K562 (cell line): Measurements from ENCODE around the gene ZNF628. TPM values are rescaled to one million over a fixed set of nuclear protein-coding genes. Genes with fewer than 3 reads are reported as not detected.

Source experiments
- ARID1B ChIP-seq: fragments of 450-650 bp; IDR thresholded peaks from 2 replicates; pipeline ENCODE4 v1.6.1; 2016; ENCODE audit warnings: antibody characterized with exemption, mild to moderate bottlenecking, inconsistent platforms
- ATF1 ChIP-seq, 2 experiments: fragments of 450-650 bp in 1 of 2; IDR thresholded peaks; 2 replicates each; pipeline ENCODE4 v1.6.1; 2016; ENCODE audit warnings: missing compliant biosample characterization in 1 of 2, missing genetic modification characterization in 1 of 2
- BCL6 ChIP-seq: fragments of 250-450 bp; sonication (Bioruptor Pico); IDR thresholded peaks from 2 replicates; pipeline ENCODE4 v1.4.0; 2020
- CCNT2 ChIP-seq: IDR thresholded peaks from 2 replicates; pipeline ENCODE4 v1.6.1; 2011; ENCODE audit warnings: borderline replicate concordance, low read depth, mild to moderate bottlenecking, moderate library complexity, mixed read lengths, low read length; ENCODE audit not compliant: insufficient read length; ENCODE audit errors: extremely low read depth
- CREM ChIP-seq: IDR thresholded peaks from 2 replicates; pipeline ENCODE4 v1.6.1; 2014; ENCODE audit warnings: antibody characterized with exemption, low read depth
- DMBX1 ChIP-seq: fragments of 250-450 bp; sonication (Bioruptor Pico); IDR thresholded peaks from 2 replicates; pipeline ENCODE4 v1.8.0; 2022; ENCODE audit warnings: inconsistent platforms, mild to moderate bottlenecking, moderate library complexity, borderline replicate concordance
- DPF2 ChIP-seq: fragments of 450-650 bp; IDR thresholded peaks from 2 replicates; pipeline ENCODE4 v1.6.1; 2016
- FOXK1 ChIP-seq: sonication (generic); formaldehyde crosslinking; IDR thresholded peaks from 2 replicates; pipeline ENCODE4 v1.8.0; 2022; ENCODE audit warnings: missing genetic modification reagents, mild to moderate bottlenecking, borderline replicate concordance
- GATA2 ChIP-seq: sonication (generic); formaldehyde crosslinking; IDR thresholded peaks from 2 replicates; pipeline ENCODE4 v1.4.0; 2020; ENCODE audit warnings: mild to moderate bottlenecking, missing genetic modification reagents
- GTF2E2 ChIP-seq: fragments of 200-800 bp; sonication (Bioruptor generic); IDR thresholded peaks from 2 replicates; pipeline ENCODE4 v1.6.1; 2016; ENCODE audit warnings: missing genetic modification characterization, missing compliant biosample characterization
- HDAC1 ChIP-seq, 2 experiments: fragments of 450-650 bp; IDR thresholded peaks; 2 replicates each; pipeline ENCODE4 v1.6.1; 2016 to 2017; ENCODE audit warnings: inconsistent platforms in 1 of 2, mild to moderate bottlenecking in 1 of 2, moderate library complexity in 1 of 2
- HDAC2 ChIP-seq: fragments of 450-650 bp; IDR thresholded peaks from 2 replicates; pipeline ENCODE4 v1.6.1; 2016; ENCODE audit warnings: mild to moderate bottlenecking
- HSF4 ChIP-seq: fragments of 250-450 bp; sonication (Bioruptor Pico); IDR thresholded peaks from 2 replicates; pipeline ENCODE4 v2.1.2; 2022; ENCODE audit warnings: mild to moderate bottlenecking, moderate library complexity, borderline replicate concordance
- MEF2A ChIP-seq: IDR thresholded peaks from 2 replicates; pipeline ENCODE4 v1.6.1; 2011; ENCODE audit warnings: low read depth, mild to moderate bottlenecking, low read length, moderate library complexity; ENCODE audit not compliant: control insufficient read depth
- MYNN ChIP-seq, 2 experiments: sonication (generic); formaldehyde crosslinking in 1 of 2; IDR thresholded peaks; 2 replicates each; pipeline versions ENCODE4 v1.5.0 to v1.6.1; 2016 to 2020; ENCODE audit warnings: antibody characterized with exemption in 1 of 2, missing genetic modification reagents in 1 of 2
- NFRKB ChIP-seq: fragments of 450-650 bp; IDR thresholded peaks from 2 replicates; pipeline ENCODE4 v1.6.1; 2016; ENCODE audit warnings: low read depth
- POLR3G ChIP-seq: IDR thresholded peaks from 2 replicates; pipeline ENCODE4 v1.6.1; 2011; ENCODE audit not compliant: insufficient read length, insufficient replicate concordance; ENCODE audit errors: extremely low read depth
- ZBTB8A ChIP-seq: fragments of 450-650 bp; IDR thresholded peaks from 2 replicates; pipeline ENCODE4 v1.6.1; 2018; ENCODE audit warnings: mild to moderate bottlenecking, moderate library complexity; ENCODE audit not compliant: partially characterized antibody
- ZFP36 ChIP-seq: fragments of 150-350 bp; IDR thresholded peaks from 2 replicates; pipeline ENCODE4 v1.6.1; 2018; ENCODE audit warnings: low read length, low read depth; ENCODE audit not compliant: partially characterized antibody
- ZNF175 ChIP-seq: fragments of 200-800 bp; sonication (Bioruptor generic); IDR thresholded peaks from 2 replicates; pipeline ENCODE4 v1.6.1; 2016; ENCODE audit warnings: low read depth, mild to moderate bottlenecking, missing genetic modification characterization, missing compliant biosample characterization
- ZNF232 ChIP-seq: sonication (generic); formaldehyde crosslinking; IDR thresholded peaks from 2 replicates; pipeline ENCODE4 v1.8.0; 2022; ENCODE audit warnings: mild to moderate bottlenecking, missing genetic modification reagents
- ZNF311 ChIP-seq: fragments of 250-450 bp; sonication (Bioruptor Pico); IDR thresholded peaks from 2 replicates; pipeline ENCODE4 v1.4.0; 2020; ENCODE audit warnings: mild to moderate bottlenecking, moderate library complexity
- polyA plus RNA-seq, 8 experiments: library from polyadenylated mRNA; depleted of rRNA in 4 of 8; stranded (reverse) in 5 of 8; unstranded in 3 of 8; fragments of >200 nt; fragmentation: Nextera tagmentation in 2 of 8; fragmentation: Illumina TruSeq in 1 of 8; extraction: Ambion mirVana in 2 of 8; extraction: Trizol in 1 of 8; gene quantifications; 2 replicates each; pipeline versions ENCODE4 v1.2.1 to v1.2.3, GENCODE V29; 2011 to 2014; ENCODE audit warnings: inconsistent platforms in 1 of 8, missing spikeins in 1 of 8
- total RNA-seq, 7 experiments: library from RNA; depleted of rRNA in 6 of 7; stranded (reverse); fragments of >200 nt in 6 of 7; fragmentation: Illumina TruSeq in 2 of 7; extraction: Trizol in 2 of 7; gene quantifications; 2 replicates each; pipeline versions ENCODE4 v1.2.1 to v1.2.3, GENCODE V29; 2011 to 2021; ENCODE audit warnings: low replicate concordance in 1 of 7
- TF ChIP-seq, protein P1 (sequence below): fragments of 450-650 bp; formaldehyde crosslinking; IDR thresholded peaks from 2 replicates; pipeline ENCODE4 v1.4.0; 2022; ENCODE audit warnings: mild to moderate bottlenecking, moderate library complexity
- TF ChIP-seq, protein P2 (sequence below): IDR thresholded peaks from 2 replicates; pipeline ENCODE4 v1.6.1; 2011; ENCODE audit warnings: borderline replicate concordance, low read depth, mild to moderate bottlenecking, moderate library complexity, low read length; ENCODE audit not compliant: insufficient read depth, poor library complexity, severe bottlenecking

Gene ZNF628
- total and polyA plus RNA-seq, 9 of the 15 experiments (the other 6 are each of a cell fraction or from before 2014, with no cell fraction given): 0.13 to 13.6 (median 2.2) TPM; not detected in 3

DNA sequence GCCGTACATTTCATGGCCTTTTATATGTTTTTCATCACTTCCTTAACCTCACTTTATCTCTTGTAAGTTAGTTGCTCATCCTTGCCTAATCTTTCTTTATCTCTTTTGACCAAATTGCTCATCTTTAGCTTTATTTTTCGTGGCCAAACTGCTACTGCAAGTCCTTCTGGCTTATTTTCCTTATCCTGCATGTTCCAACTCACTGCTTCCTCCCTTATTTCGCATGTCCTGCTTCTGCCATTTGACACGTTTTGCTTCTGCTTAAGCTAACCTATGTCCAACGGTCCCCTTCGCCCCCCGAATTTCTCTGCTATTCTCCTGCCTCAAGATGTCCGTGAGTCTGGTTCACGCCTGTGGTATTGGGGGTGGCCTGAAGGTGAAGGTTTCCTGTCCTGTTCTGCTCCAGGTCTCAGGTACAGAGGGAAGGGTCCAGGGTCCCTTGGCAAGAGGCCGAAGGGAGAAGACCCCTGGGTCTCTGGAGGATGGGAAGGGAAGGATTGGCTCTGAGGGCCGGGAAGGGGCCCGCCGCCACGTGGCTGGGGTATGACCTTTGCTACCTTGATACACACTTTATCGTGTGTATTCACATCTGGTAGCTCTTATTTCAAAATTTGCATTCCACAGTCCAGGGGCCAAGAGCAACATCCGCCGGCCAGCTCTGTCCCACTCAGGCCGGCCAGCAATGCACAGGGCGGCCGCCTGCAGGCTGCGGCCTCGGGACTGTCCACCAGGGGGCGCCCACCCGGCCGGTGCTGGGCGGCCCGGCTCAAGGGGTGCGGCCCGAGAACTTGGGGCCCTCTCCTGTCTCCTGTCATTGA, 9.0 kb upstream of the ZNF628 start (continued):
- TF ChIP-seq ATF1 (CRISPR knock-in tag; IDR thresholded peaks at IDR 0.05) (no peak), ATF1 (tag; IDR thresholded peaks at IDR 0.05) (peak; percentile 52; the same call in 1 of the 2 replicates), GTF2E2 (tag) (0 out of 2 replicates have a peak, but pooled peaks have one; percentile 33), ZFP36 (peak; percentile 36), HSF4 (CRISPR knock-in tag) (0 out of 2 replicates have a peak, but pooled peaks have one; percentile 64), ZNF175 (peak; percentile 99), CREM (peak; percentile 38; the same call in 1 of the 2 replicates), MEF2A (no peak), HDAC1 (IDR thresholded peaks at IDR 0.05) (peak in 1 of 2 experiments; percentile 93; a peak in 2 of 4 replicates), GATA2 (CRISPR knock-in tag) (peak; percentile 81), MYNN (IDR thresholded peaks at IDR 0.05) (no peak), MYNN (CRISPR knock-in tag; IDR thresholded peaks at IDR 0.05) (no peak), DMBX1 (CRISPR knock-in tag) (peak; percentile 47; the same call in 1 of the 2 replicates), ZNF311 (CRISPR knock-in tag) (no peak), ARID1B (peak; percentile 98), ZBTB8A (no peak), BCL6 (CRISPR knock-in tag) (peak; percentile 50; the same call in 1 of the 2 replicates), HDAC2 (peak; percentile 97), CCNT2 (peak; percentile 76), POLR3G (no peak), FOXK1 (CRISPR knock-in tag) (peak; percentile 59; the same call in 1 of the 2 replicates), ZNF232 (CRISPR knock-in tag) (no peak), NFRKB (peak; percentile 87), DPF2 (peak; percentile 98)
- TF ChIP-seq, protein P1, sequence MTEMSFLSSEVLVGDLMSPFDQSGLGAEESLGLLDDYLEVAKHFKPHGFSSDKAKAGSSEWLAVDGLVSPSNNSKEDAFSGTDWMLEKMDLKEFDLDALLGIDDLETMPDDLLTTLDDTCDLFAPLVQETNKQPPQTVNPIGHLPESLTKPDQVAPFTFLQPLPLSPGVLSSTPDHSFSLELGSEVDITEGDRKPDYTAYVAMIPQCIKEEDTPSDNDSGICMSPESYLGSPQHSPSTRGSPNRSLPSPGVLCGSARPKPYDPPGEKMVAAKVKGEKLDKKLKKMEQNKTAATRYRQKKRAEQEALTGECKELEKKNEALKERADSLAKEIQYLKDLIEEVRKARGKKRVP: peak; percentile 73
- TF ChIP-seq, protein P2, sequence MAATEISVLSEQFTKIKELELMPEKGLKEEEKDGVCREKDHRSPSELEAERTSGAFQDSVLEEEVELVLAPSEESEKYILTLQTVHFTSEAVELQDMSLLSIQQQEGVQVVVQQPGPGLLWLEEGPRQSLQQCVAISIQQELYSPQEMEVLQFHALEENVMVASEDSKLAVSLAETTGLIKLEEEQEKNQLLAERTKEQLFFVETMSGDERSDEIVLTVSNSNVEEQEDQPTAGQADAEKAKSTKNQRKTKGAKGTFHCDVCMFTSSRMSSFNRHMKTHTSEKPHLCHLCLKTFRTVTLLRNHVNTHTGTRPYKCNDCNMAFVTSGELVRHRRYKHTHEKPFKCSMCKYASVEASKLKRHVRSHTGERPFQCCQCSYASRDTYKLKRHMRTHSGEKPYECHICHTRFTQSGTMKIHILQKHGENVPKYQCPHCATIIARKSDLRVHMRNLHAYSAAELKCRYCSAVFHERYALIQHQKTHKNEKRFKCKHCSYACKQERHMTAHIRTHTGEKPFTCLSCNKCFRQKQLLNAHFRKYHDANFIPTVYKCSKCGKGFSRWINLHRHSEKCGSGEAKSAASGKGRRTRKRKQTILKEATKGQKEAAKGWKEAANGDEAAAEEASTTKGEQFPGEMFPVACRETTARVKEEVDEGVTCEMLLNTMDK: peak; percentile 81
